NCI-H187 (cell line): ENCODE data around the gene KLHL5.

Experiments used
- DNase-seq, 2 experiments: peaks; one replicate each; lab custom pipeline; 2025; lab: John Stamatoyannopoulos, UW

The KLHL5 gene

DNA sequence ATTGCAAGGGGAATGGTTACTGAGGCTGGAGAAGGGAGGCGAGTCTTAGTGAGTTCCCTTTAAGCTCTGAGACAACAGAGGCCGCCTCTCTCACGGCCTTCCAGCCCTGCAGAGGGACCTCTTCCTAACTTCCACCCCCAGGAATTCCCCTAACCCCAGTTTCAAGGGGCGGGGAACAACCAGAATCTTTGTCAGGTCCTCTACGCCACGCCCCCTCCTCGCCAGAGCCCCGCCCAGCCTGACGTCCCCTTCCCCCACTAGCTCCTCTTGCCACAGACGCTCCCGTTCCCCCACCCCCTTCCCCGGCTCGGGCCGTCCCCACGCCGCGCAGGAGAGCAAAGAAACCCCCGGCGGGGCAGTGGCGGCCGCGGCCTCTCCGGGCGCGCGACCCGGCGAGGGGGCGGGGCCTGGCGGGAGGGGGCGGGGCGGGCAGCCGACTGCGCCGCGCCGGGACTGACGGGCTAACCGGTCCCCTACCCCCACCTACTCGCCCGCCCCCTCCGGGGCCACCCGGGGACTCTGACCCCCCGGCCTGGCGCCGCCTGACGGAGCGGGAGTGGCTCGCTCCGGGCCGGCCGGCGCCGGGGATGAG, 17.6 kb upstream of the KLHL5 start:
- DNase-seq: peak; percentile 26 to 38

DNA sequence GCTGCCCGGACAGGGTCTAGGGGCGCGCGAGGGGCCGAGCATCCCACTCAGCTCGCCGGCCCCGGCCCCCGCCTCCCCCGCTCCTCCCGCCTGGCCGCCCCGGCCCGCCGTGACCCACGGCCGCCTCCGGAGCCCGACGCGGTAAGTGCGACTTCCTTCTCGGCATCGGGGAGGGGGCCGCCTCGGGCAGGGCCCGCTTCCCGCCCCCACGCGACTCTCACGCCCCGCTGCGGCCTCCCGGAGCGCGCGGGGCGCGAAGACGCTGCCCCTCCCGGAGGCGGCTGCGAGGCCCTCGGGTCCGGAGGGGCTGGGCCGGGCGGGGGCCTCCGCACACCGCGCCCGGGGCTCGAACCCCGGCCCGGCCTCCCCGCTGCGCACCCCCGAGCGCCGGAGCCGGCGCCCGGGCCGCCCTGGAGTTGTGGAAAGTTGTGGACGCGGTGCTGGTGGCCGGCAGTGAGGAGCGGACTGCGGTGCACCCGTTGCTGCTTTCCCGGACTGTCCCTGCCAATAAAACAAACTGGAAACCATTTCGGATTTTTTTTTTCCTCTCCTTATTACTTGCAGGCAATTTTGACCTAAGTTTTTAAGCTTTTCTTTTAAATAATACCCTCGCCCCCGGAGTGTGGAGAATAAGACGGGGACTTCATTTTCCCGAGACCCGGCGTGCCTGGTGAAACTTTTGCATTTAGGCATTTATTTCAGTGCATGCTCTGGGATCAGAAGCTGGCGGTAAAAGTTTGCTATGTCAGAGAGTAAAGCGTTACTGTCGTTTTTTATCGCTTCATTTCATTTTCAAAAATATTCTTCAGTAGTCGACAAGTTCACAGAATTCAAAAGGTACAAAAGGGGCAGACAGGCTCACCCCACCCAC, 16.8 kb upstream of the KLHL5 start:
- no peak for DNase-seq

DNA sequence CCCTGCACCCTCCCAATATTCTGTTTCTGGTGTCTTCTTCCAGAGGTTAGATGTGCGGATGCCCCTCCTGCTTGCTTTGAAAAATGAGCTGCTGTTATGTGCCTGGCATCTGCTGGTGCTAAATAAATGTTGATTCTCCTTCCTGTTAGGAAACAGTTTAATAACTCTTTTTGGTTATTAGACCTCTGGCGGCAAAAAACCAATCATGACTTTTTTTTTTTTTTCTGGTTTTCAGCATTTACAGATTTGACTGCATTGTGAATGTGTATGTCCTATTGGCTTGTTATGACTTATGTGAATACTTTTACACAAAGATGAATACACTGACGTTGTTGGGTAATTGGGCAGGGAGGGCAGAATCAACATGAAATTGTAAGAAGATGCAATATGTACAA, 16.2 kb upstream of the KLHL5 start:
- no peak for DNase-seq

DNA sequence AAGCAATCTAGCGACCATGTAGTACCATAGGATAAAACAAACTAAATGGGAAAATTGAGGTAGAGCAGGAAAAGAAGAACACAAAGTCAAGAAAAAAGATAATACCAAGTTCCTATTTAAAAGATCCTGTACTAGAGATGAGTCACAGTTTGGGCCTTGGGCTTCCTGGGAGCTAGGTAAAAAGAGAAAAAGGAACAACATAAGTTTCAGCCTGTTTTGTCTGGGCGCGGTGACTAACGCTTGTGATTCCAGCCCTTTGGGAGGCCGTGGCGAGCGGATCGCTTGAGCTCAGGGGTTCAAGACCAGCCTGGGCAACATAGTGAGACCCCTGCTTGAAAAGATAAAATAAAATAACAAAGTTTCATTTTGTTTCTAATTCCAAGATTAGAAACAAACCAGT, 15.8 kb upstream of the KLHL5 start:
- no peak for DNase-seq

DNA sequence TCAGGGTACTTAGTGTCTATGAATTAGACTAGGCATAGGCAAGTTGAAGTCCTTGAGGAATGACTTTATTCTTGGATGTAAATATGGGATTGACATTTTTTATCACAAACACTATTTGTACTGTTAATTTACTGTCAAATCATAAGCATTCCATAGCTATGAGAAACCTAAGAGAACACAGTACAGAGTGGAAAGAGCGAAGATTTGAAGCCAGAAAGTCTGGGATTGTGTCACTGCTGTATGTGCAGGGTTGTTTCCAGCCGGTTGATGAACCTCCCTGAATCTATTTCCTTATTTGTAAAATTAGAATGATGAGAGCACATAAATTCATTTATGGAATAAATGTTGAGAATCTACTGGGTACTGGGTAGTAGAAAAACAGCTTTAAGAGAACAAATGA, 14.4 kb upstream of the KLHL5 start:
- no peak for DNase-seq

DNA sequence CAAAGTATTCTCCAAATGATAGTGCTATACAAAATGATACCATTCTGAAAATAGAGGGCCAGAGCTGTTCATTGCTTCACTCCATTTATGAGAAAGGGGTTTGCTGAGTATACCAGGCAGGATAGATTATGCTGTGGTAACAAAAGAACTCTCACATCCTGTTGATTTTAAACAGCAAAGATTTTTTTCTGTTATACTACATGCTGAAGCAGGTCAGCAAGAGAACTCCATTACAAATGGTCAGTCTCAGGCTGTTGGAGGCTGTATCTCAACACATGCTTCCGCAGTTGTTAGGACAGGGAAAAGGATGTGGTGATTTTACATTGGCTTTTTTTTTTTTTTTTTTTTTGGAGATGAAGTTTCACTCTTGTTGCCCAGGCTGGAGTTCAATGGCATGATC, 13.7 kb upstream of the KLHL5 start:
- no peak for DNase-seq

DNA sequence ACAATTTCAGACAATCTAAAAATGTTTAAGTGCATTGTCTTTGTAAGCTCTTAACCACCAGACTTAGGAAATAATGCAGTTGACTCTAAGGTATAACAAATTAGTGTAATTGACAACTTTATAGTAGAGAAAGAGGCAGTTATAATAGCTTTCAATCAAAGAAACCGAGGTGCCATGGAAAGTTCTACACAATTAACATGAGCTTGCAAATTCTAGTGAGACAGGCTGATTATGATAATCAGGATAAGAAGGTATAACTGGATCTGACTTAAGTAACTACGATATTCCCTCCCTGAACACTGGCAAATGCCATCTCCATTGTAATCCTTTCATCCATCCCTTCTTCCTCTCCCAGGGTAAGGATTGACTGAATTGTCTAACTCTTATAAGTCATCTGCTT, 11.4 kb upstream of the KLHL5 start:
- no peak for DNase-seq

DNA sequence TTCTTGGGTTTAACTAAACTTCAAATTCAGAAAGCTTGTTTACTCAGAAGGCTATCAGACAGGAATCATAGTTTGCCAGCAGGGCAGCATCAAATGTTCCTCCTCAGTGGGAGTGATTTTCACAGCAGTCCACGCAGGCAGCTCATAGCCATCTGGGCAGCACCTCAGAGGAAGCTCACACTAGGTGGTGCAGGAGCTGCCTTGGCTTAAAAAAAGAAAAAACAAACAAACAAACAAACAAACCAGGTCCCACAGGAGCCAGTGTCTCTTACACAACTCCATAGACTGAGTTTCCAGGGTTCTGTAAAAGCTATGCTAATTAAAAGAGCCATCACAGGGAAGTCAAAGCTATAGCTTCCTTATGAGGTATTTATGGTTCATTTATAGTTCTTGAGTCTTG, 10.5 kb upstream of the KLHL5 start:
- DNase-seq: no peak

DNA sequence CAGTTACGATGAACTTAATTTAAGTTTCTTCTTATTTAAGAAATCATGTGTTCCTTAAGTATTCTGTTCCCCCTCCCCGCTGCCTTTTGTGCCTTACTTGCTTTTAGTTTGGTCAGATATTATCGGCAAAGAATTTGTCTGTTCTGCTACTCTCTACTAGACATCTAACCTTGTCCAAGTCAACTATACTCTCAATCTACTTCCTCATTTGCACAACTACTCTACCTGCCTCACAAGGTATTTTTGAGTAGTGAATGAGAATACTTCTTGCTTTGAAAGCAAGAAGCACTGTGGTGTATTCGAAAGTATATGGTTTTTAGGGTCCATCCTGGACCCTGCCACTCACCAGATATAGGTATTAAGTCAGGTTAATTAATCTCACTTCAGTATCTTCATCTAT, 8.0 kb upstream of the KLHL5 start:
- DNase-seq: no peak

DNA sequence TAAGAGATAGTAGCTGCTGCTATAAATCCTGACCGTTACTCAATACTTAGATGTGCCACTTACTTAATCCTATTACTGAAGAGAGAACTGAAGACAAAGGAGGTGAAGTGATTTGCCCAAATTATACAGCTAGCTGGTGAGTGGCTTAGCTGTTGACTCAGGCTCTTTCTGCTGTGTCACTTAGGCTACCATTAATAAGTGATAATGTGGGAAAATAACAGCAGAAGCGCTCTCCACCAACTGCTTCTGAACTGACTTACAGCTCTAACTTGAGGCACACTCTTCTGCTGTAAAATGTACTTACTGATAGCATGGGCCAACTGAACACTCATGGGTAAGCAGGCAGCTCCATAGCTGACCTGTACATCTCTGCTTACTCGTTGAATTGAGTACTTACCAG, 7.5 kb upstream of the KLHL5 start:
- no peak for DNase-seq

DNA sequence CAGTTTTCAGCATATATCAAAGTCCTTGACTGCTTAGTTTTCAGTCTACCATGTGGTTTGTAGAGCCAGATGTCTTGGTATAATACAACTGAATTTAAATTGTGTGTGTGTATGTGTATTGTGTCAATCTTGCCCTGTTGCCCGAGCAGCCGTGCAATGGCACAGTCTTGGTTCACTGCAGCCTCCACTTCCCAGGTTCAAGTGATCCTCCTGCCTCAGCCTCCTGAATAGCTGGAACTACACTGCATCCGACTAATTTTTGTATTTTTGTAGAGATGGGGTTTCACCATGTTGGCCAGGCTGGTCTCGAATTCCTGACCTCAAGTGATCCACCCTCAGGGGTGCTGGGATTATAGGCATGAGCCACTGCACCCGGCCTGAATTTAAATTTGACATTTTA, 6.0 kb upstream of the KLHL5 start:
- no peak for DNase-seq

DNA sequence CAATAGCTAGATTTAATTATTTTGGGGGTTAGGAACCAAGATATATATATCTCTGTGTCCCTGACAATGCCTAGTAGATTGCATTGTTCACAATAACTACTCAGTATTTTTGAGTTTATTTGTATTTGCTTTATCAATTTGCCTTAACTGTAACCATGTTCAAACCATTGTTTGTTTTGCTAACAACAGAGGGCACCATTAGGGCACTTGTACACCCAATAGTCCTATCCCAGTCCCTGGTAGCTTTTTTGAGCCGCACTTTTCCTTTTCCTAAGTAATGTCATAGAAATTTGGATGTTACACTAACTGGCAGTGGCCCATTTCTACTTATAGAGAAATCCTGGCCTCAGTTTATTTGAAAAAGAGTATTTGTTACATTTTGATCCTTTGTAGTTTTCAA, 575 bp upstream of the KLHL5 start:
- DNase-seq: no peak

DNA sequence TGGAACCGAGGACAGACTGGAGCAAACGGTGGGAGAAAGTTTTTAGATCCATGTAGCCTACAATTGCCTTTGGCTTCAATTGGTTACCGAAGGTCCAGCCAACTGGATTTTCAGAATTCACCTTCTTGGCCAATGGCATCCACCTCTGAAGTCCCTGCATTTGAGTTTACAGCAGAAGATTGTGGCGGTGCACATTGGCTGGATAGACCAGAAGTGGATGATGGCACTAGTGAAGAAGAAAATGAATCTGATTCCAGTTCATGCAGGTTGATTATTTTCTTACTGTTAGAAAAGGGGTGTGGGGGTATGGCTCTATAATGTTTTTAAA, 702 bp downstream of the KLHL5 start:
- no peak for DNase-seq

DNA sequence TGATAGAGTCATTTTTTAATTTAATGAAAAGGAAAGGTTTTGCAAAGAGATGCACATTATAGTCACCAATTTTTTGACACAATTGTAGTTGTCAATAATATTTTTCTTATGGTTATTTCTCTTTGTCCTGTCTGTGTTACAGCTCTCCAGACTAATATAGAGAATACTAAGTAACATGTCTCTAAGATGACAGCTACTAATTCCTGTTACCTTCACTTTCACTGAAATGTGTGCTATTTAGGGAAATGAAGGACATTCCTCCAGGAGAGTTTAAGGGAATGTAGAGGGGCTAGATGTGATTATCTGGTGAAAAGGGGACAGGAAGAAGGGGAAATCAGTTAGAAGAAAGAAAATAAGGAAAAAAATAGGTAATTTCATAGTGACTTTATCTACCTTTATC, 1.4 kb downstream of the KLHL5 start:
- DNase-seq: no peak

DNA sequence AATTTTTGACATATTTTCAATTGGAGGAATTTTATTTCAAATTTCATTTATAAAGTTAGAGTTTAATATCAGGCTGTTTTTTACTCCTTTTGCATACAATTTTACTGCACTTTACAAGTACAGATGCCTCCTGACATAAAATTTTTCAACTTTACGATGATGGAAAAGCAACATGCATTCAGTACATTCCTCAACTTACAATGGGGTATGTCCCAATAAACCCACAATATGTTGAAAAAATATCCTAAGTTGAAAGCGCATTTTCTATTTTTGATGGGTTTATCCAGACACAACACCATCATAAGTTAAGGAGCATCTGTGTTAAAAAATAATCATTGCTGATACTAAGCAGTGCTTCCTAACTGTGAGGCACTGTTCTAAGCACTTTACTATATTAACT, 4.3 kb downstream of the KLHL5 start:
- no peak for DNase-seq

DNA sequence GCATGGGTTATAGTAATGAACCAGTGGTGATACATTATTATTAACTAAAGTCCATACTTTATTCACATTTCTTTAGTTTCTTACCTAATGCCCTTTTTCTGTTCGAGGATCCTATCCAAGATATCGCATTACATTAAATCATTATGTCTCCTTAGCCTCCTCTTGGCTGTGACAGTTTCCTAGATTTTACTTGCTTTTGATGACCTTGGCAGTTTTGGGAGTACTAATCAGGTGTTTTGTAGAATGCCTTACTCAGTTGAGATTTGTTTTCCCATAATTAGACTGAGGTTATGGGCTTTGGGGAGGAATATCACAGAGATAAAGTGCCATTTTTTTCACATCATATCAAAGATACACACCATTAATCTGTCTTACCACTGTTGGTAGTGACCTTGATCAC, 5.0 kb downstream of the KLHL5 start:
- DNase-seq: no peak

DNA sequence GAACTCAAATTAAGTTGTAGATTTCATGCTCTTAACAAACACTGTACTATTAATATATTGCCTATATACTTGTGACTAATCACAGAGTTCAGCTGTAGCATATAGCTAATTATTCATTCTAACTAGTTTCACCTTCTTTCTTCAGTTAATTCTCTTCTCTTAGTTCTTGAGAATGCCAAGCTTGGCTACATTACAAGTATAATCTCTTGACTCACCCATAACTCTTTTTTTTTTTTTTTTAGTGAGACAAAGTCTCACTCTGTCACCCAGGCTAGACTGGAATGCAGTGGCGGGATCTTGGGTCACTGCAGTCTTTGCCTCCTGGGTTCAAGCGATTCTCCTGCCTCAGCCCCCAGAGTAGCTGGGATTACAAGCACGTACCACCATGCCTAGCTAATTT, 5.4 kb downstream of the KLHL5 start:
- no peak for DNase-seq

DNA sequence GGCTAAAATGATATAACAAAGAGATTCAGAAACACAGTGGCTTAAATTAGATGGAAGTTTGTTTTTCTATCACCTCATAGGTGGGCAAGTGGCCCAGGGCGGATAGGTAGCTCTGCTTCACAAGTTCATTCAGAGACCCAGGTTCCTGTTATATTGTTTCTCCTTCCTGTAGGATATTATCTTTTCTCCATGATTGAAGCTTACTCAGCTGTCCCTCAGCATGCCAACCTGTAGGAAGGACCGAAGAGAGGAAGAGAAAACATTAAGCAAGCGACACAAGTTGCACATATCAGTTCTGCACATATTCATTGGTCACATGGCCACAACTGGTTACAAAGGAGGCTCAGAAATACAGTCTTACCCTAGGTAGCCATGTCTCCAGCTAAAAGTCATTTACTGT, 6.9 kb downstream of the KLHL5 start:
- no peak for DNase-seq

DNA sequence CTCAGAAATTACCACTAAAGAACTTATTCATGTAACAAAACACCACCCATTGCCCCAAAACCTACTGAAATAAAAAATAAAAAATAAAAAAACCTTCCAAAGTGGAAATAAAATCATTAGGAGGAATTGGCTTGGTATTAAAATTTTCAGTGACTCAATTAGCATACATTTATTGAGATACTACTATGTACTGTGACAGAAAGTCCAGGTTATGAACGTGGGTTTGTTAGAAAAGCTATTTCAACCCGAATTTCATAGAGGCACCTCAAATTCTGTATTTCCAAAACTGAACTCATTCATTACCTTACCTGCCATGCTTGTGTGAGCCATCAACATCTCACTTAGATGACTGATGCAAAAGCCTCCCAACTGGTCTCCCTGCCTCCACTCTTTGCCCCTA, 16.8 kb downstream of the KLHL5 start:
- DNase-seq: no peak

DNA sequence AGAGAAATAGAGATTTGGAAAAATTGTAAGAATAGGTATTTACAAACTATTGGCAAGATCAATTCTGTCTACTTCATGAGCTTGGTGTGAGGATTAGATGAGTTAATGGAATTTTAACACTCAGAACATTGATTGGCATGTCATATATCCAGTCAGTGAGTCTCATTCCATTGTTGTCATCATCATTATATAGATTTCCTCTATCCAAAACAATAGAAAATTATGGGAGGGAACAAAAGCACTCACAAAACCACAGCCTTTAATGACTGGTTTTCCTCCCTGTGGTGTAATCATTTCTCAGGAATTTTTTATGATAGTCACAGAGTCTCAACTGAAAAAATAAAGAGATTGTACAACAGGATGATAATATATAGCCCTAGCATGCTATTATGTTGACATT, 21.1 kb downstream of the KLHL5 start:
- DNase-seq: no peak

DNA sequence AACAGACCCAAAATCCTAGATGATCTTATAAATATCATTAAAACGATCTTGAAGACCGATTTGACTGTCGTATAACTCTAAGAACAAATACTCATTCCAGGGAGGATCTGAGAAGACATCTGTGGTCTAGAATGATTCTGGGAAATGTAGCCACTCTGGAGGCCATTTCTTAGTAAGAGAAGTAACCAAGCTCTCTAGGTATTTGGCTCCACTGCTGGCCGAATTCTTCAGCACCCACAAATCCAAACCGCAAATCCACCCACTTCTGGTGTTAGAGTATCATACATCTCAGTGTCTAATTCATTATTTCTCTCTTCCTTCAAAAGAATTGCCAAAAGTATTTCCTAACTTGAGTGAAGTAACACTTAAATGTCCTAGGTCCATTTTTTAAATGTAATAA, 23.9 kb downstream of the KLHL5 start:
- no peak for DNase-seq

DNA sequence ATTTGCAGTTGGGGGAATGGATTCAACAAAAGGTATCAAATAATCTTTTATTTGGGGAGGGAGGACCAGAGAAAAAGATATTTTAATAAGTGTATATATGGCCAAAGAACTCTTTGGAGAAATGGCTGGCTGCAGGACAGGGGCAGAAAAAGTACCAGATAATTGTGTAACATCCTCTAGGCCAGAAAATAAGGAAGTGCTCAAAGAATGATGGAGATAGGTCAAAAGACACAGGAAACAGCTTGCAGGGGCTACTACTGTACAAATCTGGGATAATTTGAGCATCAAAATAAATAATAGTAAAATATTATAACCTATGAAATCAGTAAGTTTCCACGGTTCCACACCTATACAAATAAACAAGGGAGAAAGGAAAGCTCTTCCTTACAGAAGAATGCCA, 34.8 kb downstream of the KLHL5 start:
- no peak for DNase-seq

DNA sequence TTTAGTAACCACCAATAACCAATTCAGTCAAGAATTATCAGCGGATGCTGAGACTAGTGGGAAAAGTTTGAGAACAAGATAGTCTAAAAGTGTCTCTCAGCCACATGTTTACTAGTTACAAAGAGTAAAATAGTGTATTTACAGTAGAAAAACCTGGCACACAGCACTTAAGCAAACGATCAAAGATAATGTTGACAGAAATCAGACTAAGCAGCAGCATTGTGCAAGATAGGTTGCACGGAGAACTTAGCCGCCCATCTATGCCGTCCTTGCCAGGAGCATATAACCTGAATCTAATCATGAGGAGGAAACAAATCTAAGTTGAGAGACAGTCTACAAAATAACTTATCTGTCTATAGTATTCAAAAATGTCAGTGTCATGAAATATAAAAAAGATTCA, 35.3 kb downstream of the KLHL5 start:
- no peak for DNase-seq

DNA sequence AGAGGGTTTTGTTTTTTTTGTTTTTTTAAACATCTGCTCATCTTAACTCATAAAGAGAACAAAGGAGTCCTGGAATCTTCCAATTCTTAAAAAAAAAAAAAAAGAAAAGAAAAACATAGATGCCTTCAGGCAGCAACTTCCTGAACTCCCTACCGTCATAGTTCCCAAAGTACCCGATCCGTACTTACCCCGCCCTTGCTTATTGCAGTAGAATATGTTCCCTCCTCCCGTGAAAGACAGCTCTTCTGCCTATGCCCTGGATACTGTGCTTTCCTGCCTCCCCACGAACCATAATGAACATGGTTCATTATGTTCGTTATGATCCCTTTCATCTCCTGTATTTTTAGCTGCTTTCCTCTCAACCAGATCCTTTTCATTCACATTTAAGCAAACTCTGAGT, 40.3 kb downstream of the KLHL5 start:
- no peak for DNase-seq
